Gastrocnemius medialis (tissue), 4 donors: Measurements from ENCODE around the gene FOXO6.

Experiments used
- CTCF ChIP-seq, 5 experiments: fragments of 450-650 bp in 3 of 5; fragments of 200-600 bp in 2 of 5; sonication (generic) in 2 of 5; IDR thresholded peaks in 4 of 5; conservative IDR thresholded peaks in 1 of 5; 1 replicate in 4 of 5; 2 replicates in 1 of 5; pipeline ENCODE4 v1.5.1; 2016 to 2019; ENCODE audit warnings: antibody characterized with exemption in 5 of 5, mild to moderate bottlenecking in 3 of 5, moderate library complexity in 3 of 5
- POLR2A ChIP-seq, 2 donors: fragments of 450-650 bp; IDR thresholded peaks; one replicate each; pipeline ENCODE4 v1.6.1; 2017; ENCODE audit warnings: antibody characterized with exemption in 2 of 2, mild to moderate bottlenecking in 2 of 2, moderate library complexity in 2 of 2

- TF ChIP-seq POLR2A (IDR thresholded peaks at IDR 0.05) (no peak), CTCF (IDR thresholded peaks at IDR 0.05 in 4 of 5, conservative IDR thresholded peaks at IDR 0.05 in 1 of 5) (no peak)
These were observed 1.1 kb downstream of the FOXO6 start for GRCh38 chr1:41362357-41362721.
